PC-3 (cell line): Measurements from ENCODE around the gene GPR156. TPM values are rescaled to one million over a fixed set of nuclear protein-coding genes. Genes with fewer than 3 reads are reported as not detected.

Experiments
- ATAC-seq: fragments of 200-7000 bp; cut with Tn5 transposase; 2 replicates; pipeline ENCODE4 v1.9.1; 2020; ENCODE audit warnings: mild to moderate bottlenecking, moderate library complexity
- BruUV-seq: library from RNA; stranded (reverse); fragments of 400-500 nt; replicated peaks from 2 replicates; lab custom pipeline; 2021; lab: Mats Ljungman, UMichigan
- CTCF ChIA-PET: fragments of 300-600 bp; sonication (Branson Sonifier 250); formaldehyde crosslinking; loops from one replicate; lab custom pipeline; 2022; ENCODE audit warnings: antibody characterized with exemption; lab: Charles Lee
- POLR2A ChIA-PET: fragments of 300-600 bp; sonication (Branson Sonifier 250); formaldehyde crosslinking; loops from one replicate; lab custom pipeline; 2022; ENCODE audit warnings: antibody characterized with exemption; ENCODE audit not compliant: unreplicated experiment; lab: Charles Lee
- DNase-seq: peaks from one replicate; pipeline ENCODE4 v3.0.0-alpha.2; 2015
- H2AFZ ChIP-seq: fragments of 300-600 bp; sonication (generic); 2 replicates; pipeline ENCODE4 v1.6.0; 2016; ENCODE audit warnings: antibody characterized with exemption, low read length
- H3F3A ChIP-seq: fragments of 300-600 bp; sonication (generic); one replicate; pipeline ENCODE4 v1.6.0; 2017; ENCODE audit warnings: antibody characterized with exemption, low read length, control low read depth, mild to moderate bottlenecking; ENCODE audit not compliant: unreplicated experiment
- H3K27ac ChIP-seq: fragments of 300-600 bp; sonication (generic); 2 replicates; pipeline ENCODE4 v1.5.1; 2016; ENCODE audit warnings: mild to moderate bottlenecking, low read length
- H3K27me3 ChIP-seq: fragments of 300-600 bp; sonication (generic); 2 replicates; pipeline ENCODE4 v1.6.1; 2016; ENCODE audit warnings: low read length, mixed read lengths
- H3K36me3 ChIP-seq: fragments of 300-600 bp; sonication (generic); 2 replicates; pipeline ENCODE4 v1.6.1; 2016; ENCODE audit warnings: low read depth, mixed run types, low read length, mixed read lengths
- H3K4me1 ChIP-seq: fragments of 300-600 bp; sonication (generic); 2 replicates; pipeline ENCODE4 v1.5.1; 2016; ENCODE audit warnings: low read length; ENCODE audit not compliant: insufficient read depth
- H3K4me2 ChIP-seq: fragments of 300-600 bp; sonication (generic); 2 replicates; pipeline ENCODE4 v1.6.0; 2016; ENCODE audit warnings: low read length
- H3K4me3 ChIP-seq: fragments of 300-600 bp; sonication (generic); 2 replicates; pipeline ENCODE4 v1.5.1; 2016; ENCODE audit warnings: mild to moderate bottlenecking, low read length, mixed read lengths
- H3K79me2 ChIP-seq: fragments of 300-600 bp; sonication (generic); 2 replicates; pipeline ENCODE4 v1.6.1; 2017; ENCODE audit warnings: low read length, mixed read lengths
- H3K9ac ChIP-seq: fragments of 300-600 bp; sonication (generic); 2 replicates; pipeline ENCODE4 v1.6.0; 2016; ENCODE audit warnings: mild to moderate bottlenecking, low read length
- H3K9me2 ChIP-seq: fragments of 300-600 bp; sonication (generic); replicated peaks from 2 replicates; pipeline ENCODE4 v1.6.1; 2016; ENCODE audit warnings: mixed run types, low read length, mixed read lengths
- H3K9me3 ChIP-seq: fragments of 300-600 bp; sonication (generic); 2 replicates; pipeline ENCODE4 v1.6.1; 2016; ENCODE audit warnings: low read length, mixed read lengths
- H4K20me1 ChIP-seq: fragments of 300-600 bp; sonication (generic); 2 replicates; pipeline ENCODE4 v1.6.1; 2016; ENCODE audit warnings: low read length, mixed read lengths
- CTCF ChIP-seq: fragments of 300-600 bp; sonication (generic); conservative IDR thresholded peaks from 2 replicates; pipeline ENCODE4 v1.5.1; 2017; ENCODE audit warnings: antibody characterized with exemption, low read depth, mild to moderate bottlenecking, low read length
- EZH2 ChIP-seq: fragments of 300-600 bp; sonication (generic); IDR thresholded peaks from one replicate; pipeline ENCODE4 v1.6.1; 2017; ENCODE audit warnings: antibody characterized with exemption, mild to moderate bottlenecking, low read length; ENCODE audit not compliant: unreplicated experiment
- EZH2phosphoT487 ChIP-seq: fragments of 300-600 bp; sonication (generic); IDR thresholded peaks from 2 replicates; pipeline ENCODE4 v1.6.1; 2018; ENCODE audit warnings: mild to moderate bottlenecking, antibody characterized with exemption, low read length, borderline replicate concordance
- intact Hi-C: fragments of 100-400 bp; cut with micrococcal nuclease; formaldehyde crosslinking; loops from 2 replicates; pipeline ENCODE4 v1.9.0; 2023
- total RNA-seq: library from RNA; depleted of rRNA; stranded (reverse); fragments of >200 nt; gene quantifications from 2 replicates; pipeline ENCODE4 v1.2.3, GENCODE V29; 2014

Gene GPR156
- total RNA-seq, 1 experiment from 2014 or later: 5.1 TPM

- no peak overlapping the region for H3K4me3 ChIP-seq
- no TSS peak for BruUV-seq
- CTCF ChIA-PET: interaction anchor here (0.6 kb wide), 1 partner anchor 381 kb away, joined by 7 read pairs; no protein-coding TSS in a partner anchor
- H3K9me2 ChIP-seq: no peaks in the 10 kb centered on the region
- no peaks in the 10 kb centered on the region for H3K9me3 ChIP-seq
- H3K4me2 ChIP-seq: no peak overlapping the region
- no peaks in the 10 kb centered on the region for H3K36me3 ChIP-seq
- POLR2A ChIA-PET: no interaction called here
- peaks cover 8% of the 10 kb centered on the region for H3K4me1 ChIP-seq
- intact Hi-C loops: no loop called here
- no peaks in the 10 kb centered on the region for H3K79me2 ChIP-seq
- H3K27ac ChIP-seq: no peak overlapping the region
- H3K9ac ChIP-seq: no peak overlapping the region
- H4K20me1 ChIP-seq: no peaks in the 10 kb centered on the region
- no peak overlapping the region for H2AFZ ChIP-seq
- ATAC-seq (no peak), DNase-seq (no peak)
- TF ChIP-seq CTCF (no peak), EZH2 (no peak), EZH2phosphoT487 (no peak)
- H3F3A ChIP-seq: no peaks in the 10 kb centered on the region
- no peaks in the 10 kb centered on the region for H3K27me3 ChIP-seq
These were observed 82.7 kb downstream of the GPR156 start for GRCh38 chr3:120202363-120202762.

- ATAC-seq (no peak), DNase-seq (no peak)
- Histone ChIP-seq H3K36me3 (no peaks in the 10 kb centered on the region), H3K4me1 (peaks cover 23% of the 10 kb centered on the region), H3K9me2 (no peaks in the 10 kb centered on the region), H3K27me3 (no peaks in the 10 kb centered on the region), H3K79me2 (no peaks in the 10 kb centered on the region), H3K9me3 (no peaks in the 10 kb centered on the region), H3F3A (no peaks in the 10 kb centered on the region), H3K27ac (no peak overlapping the region), H2AFZ (no peak overlapping the region), H3K9ac (no peak overlapping the region), H3K4me2 (no peak overlapping the region), H3K4me3 (no peak overlapping the region), H4K20me1 (no peaks in the 10 kb centered on the region)
- no peak for TF ChIP-seq EZH2phosphoT487
- TF ChIP-seq EZH2: no peak
- no peak for TF ChIP-seq CTCF
- ChIA-PET CTCF (no interaction called here), POLR2A (no interaction called here)
- no TSS peak for BruUV-seq
- intact Hi-C loops: no loop called here
These were observed 84.4 kb downstream of the GPR156 start for GRCh38 chr3:120200493-120201235.

GRCh38 chr3:120198305-120198878 lies 86.6 kb downstream of the GPR156 start:
- Histone ChIP-seq H3K4me2 (no peak overlapping the region), H3K27ac (no peak overlapping the region), H3F3A (no peaks in the 10 kb centered on the region), H3K27me3 (no peaks in the 10 kb centered on the region), H2AFZ (no peak overlapping the region), H3K4me3 (no peak overlapping the region), H3K9ac (no peak overlapping the region), H3K4me1 (peaks cover 25% of the 10 kb centered on the region), H3K36me3 (no peaks in the 10 kb centered on the region), H3K9me2 (no peaks in the 10 kb centered on the region), H3K9me3 (no peaks in the 10 kb centered on the region), H3K79me2 (no peaks in the 10 kb centered on the region), H4K20me1 (no peaks in the 10 kb centered on the region)
- CTCF ChIA-PET: interaction anchor here (0.9 kb wide), 1 partner anchor 125 kb away, joined by 6 read pairs; no protein-coding TSS in a partner anchor
- intact Hi-C loops: loop anchor here (1.0 to 5.0 kb wide), 3 partner anchors 107 to 376 kb away; no protein-coding TSS in a partner anchor
- peak; percentile 81 for ATAC-seq
- BruUV-seq: no TSS peak
- TF ChIP-seq CTCF: peak; percentile 90
- no peak for TF ChIP-seq EZH2phosphoT487
- TF ChIP-seq EZH2: no peak
- peak; percentile 81 for DNase-seq
- POLR2A ChIA-PET: no interaction called here
